SK-N-MC (cell line): ENCODE measurements around the gene DENND1C.

Experiments
- EZH2 ChIP-seq: fragments of 200-600 bp; sonication (generic); IDR thresholded peaks from one replicate; pipeline ENCODE4 v1.6.1; 2017; ENCODE audit warnings: antibody characterized with exemption
- FOXP2 ChIP-seq: optimal IDR thresholded peaks from 2 replicates; pipeline ENCODE3; 2011; ENCODE audit warnings: mild to moderate bottlenecking, moderate library complexity; ENCODE audit not compliant: insufficient read depth; ENCODE audit errors: extremely low read length, control extremely low read depth
- POLR2AphosphoS5 ChIP-seq: IDR thresholded peaks from 2 replicates; pipeline ENCODE4 v1.6.1; 2012; ENCODE audit warnings: mild to moderate bottlenecking, low read depth, low read length, borderline replicate concordance

- no peak for TF ChIP-seq EZH2
- no peak; the same call in 1 of the 2 replicates for TF ChIP-seq POLR2AphosphoS5
- TF ChIP-seq FOXP2: no peak
Measured at GRCh38 chr19:6423499-6424194, 57.9 kb downstream of the DENND1C start.
